Large intestine (tissue), 3 donors: Measurements from ENCODE around the gene WNT7A. TPM values are rescaled to one million over a fixed set of nuclear protein-coding genes. Genes with fewer than 3 reads are reported as not detected.

Experiments used
- DNase-seq, 2 donors: peaks; one replicate each; pipeline versions ENCODE4 v3.0.0 to v3.0.0-alpha.2; 2013
- H3K27ac ChIP-seq: one replicate; pipeline ENCODE4 v1.5.1; 2013; ENCODE audit warnings: low read length
- H3K27me3 ChIP-seq: 2 replicates; pipeline ENCODE4 v1.6.1; 2013; ENCODE audit warnings: low read length; ENCODE audit not compliant: control insufficient read depth, insufficient read depth
- H3K36me3 ChIP-seq: 2 replicates; pipeline ENCODE4 v1.6.1; 2013; ENCODE audit warnings: low read length; ENCODE audit not compliant: control insufficient read depth, insufficient read depth
- H3K4me1 ChIP-seq: one replicate; pipeline ENCODE4 v1.6.1; 2013; ENCODE audit warnings: low read length; ENCODE audit not compliant: control insufficient read depth, insufficient read depth
- H3K4me3 ChIP-seq: one replicate; pipeline ENCODE4 v1.5.1; 2013; ENCODE audit warnings: low read length
- H3K9me3 ChIP-seq: one replicate; pipeline ENCODE4 v1.6.1; 2013; ENCODE audit warnings: mild to moderate bottlenecking, low read depth, low read length, moderate library complexity; ENCODE audit not compliant: control insufficient read depth
- WGBS: methylation state at CpG from one replicate; pipeline ENCODE4 v1.1.5; 2013; ENCODE audit warnings: low lambda C conversion rate; ENCODE audit not compliant: insufficient coverage; 5-methylcytosine and 5-hydroxymethylcytosine counted together
- polyA plus RNA-seq: library from polyadenylated mRNA; unstranded; fragments of 120-200 nt; gene quantifications from one replicate; pipeline ENCODE4 v1.2.1, GENCODE V29; 2013

The WNT7A gene
- polyA plus RNA-seq, 1 donor = 0.01 TPM

GRCh38 chr3:13793451-13793850 is 86.4 kb downstream of the WNT7A start:
- no CpG with 5 or more reads among the region's 12 CpGs for WGBS
- Histone ChIP-seq H3K9me3 (no peaks in the 10 kb centered on the region), H3K4me3 (no peak overlapping the region), H3K27ac (no peak overlapping the region), H3K36me3 (no peaks in the 10 kb centered on the region), H3K4me1 (no peaks in the 10 kb centered on the region), H3K27me3 (peaks cover 27% of the 10 kb centered on the region)
- no peak for DNase-seq

GRCh38 chr3:13792512-13793371 is 87.1 kb downstream of the WNT7A start:
- Histone ChIP-seq H3K9me3 (no peaks in the 10 kb centered on the region), H3K27ac (no peak overlapping the region), H3K36me3 (no peaks in the 10 kb centered on the region), H3K4me1 (no peaks in the 10 kb centered on the region), H3K4me3 (no peak overlapping the region), H3K27me3 (peaks cover 27% of the 10 kb centered on the region)
- no CpG with 5 or more reads among the region's 29 CpGs for WGBS
- no peak for DNase-seq

GRCh38 chr3:13792051-13792490 is 87.8 kb downstream of the WNT7A start:
- H3K4me3 ChIP-seq = no peak overlapping the region
- H3K4me1 ChIP-seq = no peaks in the 10 kb centered on the region
- H3K27me3 ChIP-seq = peaks cover 30% of the 10 kb centered on the region
- no peaks in the 10 kb centered on the region for H3K36me3 ChIP-seq
- no peak for DNase-seq
- WGBS = 57% methylated on average over 2 of the region's 9 CpGs
- no peaks in the 10 kb centered on the region for H3K9me3 ChIP-seq
- H3K27ac ChIP-seq = no peak overlapping the region

- Histone ChIP-seq H3K4me3 (no peak overlapping the region), H3K27ac (no peak overlapping the region), H3K4me1 (no peaks in the 10 kb centered on the region), H3K36me3 (no peaks in the 10 kb centered on the region), H3K27me3 (peaks cover 32% of the 10 kb centered on the region), H3K9me3 (no peaks in the 10 kb centered on the region)
- WGBS = 80% methylated on average over 1 of the region's 14 CpGs
- DNase-seq = no peak
Observed at GRCh38 chr3:13791198-13792050, 88.4 kb downstream of the WNT7A start.

GRCh38 chr3:13790376-13791197 is 89.3 kb downstream of the WNT7A start:
- Histone ChIP-seq H3K4me1 (no peaks in the 10 kb centered on the region), H3K27ac (no peak overlapping the region), H3K36me3 (no peaks in the 10 kb centered on the region), H3K9me3 (no peaks in the 10 kb centered on the region), H3K27me3 (peaks cover 32% of the 10 kb centered on the region), H3K4me3 (no peak overlapping the region)
- 80% methylated on average over 1 of the region's 13 CpGs for WGBS
- DNase-seq = no peak

- Histone ChIP-seq H3K4me1 (no peaks in the 10 kb centered on the region), H3K36me3 (no peaks in the 10 kb centered on the region), H3K27me3 (peaks cover 30% of the 10 kb centered on the region), H3K4me3 (no peak overlapping the region), H3K9me3 (no peaks in the 10 kb centered on the region), H3K27ac (no peak overlapping the region)
- DNase-seq = no peak
- WGBS = no CpG with 5 or more reads among the region's 9 CpGs
Observed at GRCh38 chr3:13788522-13789424, 91.1 kb downstream of the WNT7A start.

- H3K4me3 ChIP-seq = no peak overlapping the region
- no peaks in the 10 kb centered on the region for H3K36me3 ChIP-seq
- no peak overlapping the region for H3K27ac ChIP-seq
- H3K9me3 ChIP-seq = no peaks in the 10 kb centered on the region
- H3K4me1 ChIP-seq = no peaks in the 10 kb centered on the region
- peaks cover 20% of the 10 kb centered on the region for H3K27me3 ChIP-seq
- WGBS = no CpG with 5 or more reads among the region's 19 CpGs
- no peak for DNase-seq
Observed at GRCh38 chr3:13787533-13788132, 92.2 kb downstream of the WNT7A start.

GRCh38 chr3:13786811-13787210 is 93.1 kb downstream of the WNT7A start:
- WGBS = no CpG with 5 or more reads among the region's 10 CpGs
- H3K27me3 ChIP-seq = peaks cover 11% of the 10 kb centered on the region
- no peaks in the 10 kb centered on the region for H3K9me3 ChIP-seq
- no peak overlapping the region for H3K27ac ChIP-seq
- no peaks in the 10 kb centered on the region for H3K36me3 ChIP-seq
- no peaks in the 10 kb centered on the region for H3K4me1 ChIP-seq
- H3K4me3 ChIP-seq = no peak overlapping the region
- no peak for DNase-seq

- WGBS = no CpG with 5 or more reads among the region's 13 CpGs
- Histone ChIP-seq H3K27ac (no peak overlapping the region), H3K4me1 (no peaks in the 10 kb centered on the region), H3K36me3 (no peaks in the 10 kb centered on the region), H3K4me3 (no peak overlapping the region), H3K9me3 (no peaks in the 10 kb centered on the region), H3K27me3 (peaks cover 9% of the 10 kb centered on the region)
- no peak for DNase-seq
Observed at GRCh38 chr3:13785853-13786436, 93.9 kb downstream of the WNT7A start.
